Body of pancreas (tissue), 4 donors: ENCODE results near the gene MEIS2. TPM values are rescaled to one million over a fixed set of nuclear protein-coding genes. Genes with fewer than 3 reads are reported as not detected.
A peak's percentile ranks its signal among the peaks of the same experiment; 100 is the strongest.

Experiments
- ATAC-seq: fragments of 150-250 bp; one replicate; pipeline ENCODE4 v1.9.1; 2016
- DNase-seq, 4 donors: peaks; one replicate each; pipeline ENCODE4 v3.0.0-alpha.2; 2019
- H3K27ac ChIP-seq, 4 donors: fragments of 200-600 bp; sonication (generic); 1 replicate in 3 of 4; 2 replicates in 1 of 4; pipeline versions ENCODE4 v1.5.1 to v1.6.1; 2016 to 2019; ENCODE audit warnings: mild to moderate bottlenecking in 1 of 4, mixed read lengths in 1 of 4, moderate library complexity in 1 of 4
- H3K27me3 ChIP-seq, 2 donors: fragments of 200-600 bp; sonication (generic); one replicate each; pipeline ENCODE4 v1.6.0; 2016; ENCODE audit warnings: mild to moderate bottlenecking in 1 of 2
- H3K36me3 ChIP-seq, 2 donors: fragments of 200-600 bp; sonication (generic); replicated peaks in 1 of 2; 2 replicates each; pipeline ENCODE4 v1.5.1; 2016; ENCODE audit warnings: low read depth in 2 of 2; ENCODE audit not compliant: insufficient read depth in 1 of 2
- H3K4me1 ChIP-seq: fragments of 200-600 bp; sonication (generic); one replicate; pipeline ENCODE4 v1.6.0; 2016
- H3K4me3 ChIP-seq, 2 donors: fragments of 200-600 bp; sonication (generic); 1 replicate in 1 of 2; 2 replicates in 1 of 2; pipeline ENCODE4 v1.5.1; 2016 to 2019
- H3K9me3 ChIP-seq, 3 donors: fragments of 200-600 bp; sonication (generic); 1 replicate in 2 of 3; 2 replicates in 1 of 3; pipeline ENCODE4 v1.5.1; 2016
- POLR2A ChIP-seq, 3 donors: fragments of 450-650 bp; IDR thresholded peaks; one replicate each; pipeline ENCODE4 v1.6.1; 2016; ENCODE audit warnings: antibody characterized with exemption in 3 of 3, mild to moderate bottlenecking in 2 of 3
- WGBS, 2 donors: methylation state at CpG; one replicate each; pipeline ENCODE4 v1.1.5; 2017; 5-methylcytosine and 5-hydroxymethylcytosine counted together
- intact Hi-C: fragments of 100-400 bp; cut with DNase I; formaldehyde crosslinking; loops from one replicate; pipeline ENCODE4 v1.15.1; 2023
- total RNA-seq, 2 donors: library from RNA; depleted of rRNA; stranded (reverse); fragments of >200 nt; gene quantifications; one replicate each; pipeline ENCODE4 v1.1.0, GENCODE V29; 2016
- TF ChIP-seq, protein P1 (sequence below), 7 experiments: fragments of 450-650 bp in 4 of 7; fragments of 200-600 bp in 3 of 7; sonication (generic) in 3 of 7; IDR thresholded peaks; one replicate each; pipeline ENCODE4 v1.5.1; 2016 to 2019; ENCODE audit warnings: antibody characterized with exemption in 7 of 7

Gene MEIS2
- total RNA-seq, 2 donors from 2014 or later = 11.9 to 86.0 TPM

DNA sequence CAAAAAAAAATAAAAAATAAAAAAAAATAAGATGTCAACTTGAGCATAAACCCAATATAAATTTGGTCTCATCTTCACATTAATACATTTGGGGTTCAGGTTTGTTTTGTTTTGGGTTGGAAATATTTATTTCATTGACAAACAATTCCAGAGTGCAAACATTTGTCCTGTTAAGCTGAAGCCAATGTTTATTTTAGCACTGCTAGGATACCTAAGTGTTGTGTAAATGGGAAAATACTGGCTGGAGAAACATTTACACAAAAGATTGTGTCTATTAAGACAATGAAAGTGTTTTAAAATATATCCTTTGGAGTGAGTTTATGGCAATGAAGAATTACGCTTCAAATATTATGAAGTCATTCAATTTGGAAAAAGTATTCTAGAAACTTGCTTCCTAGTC, 91.1 kb downstream of the MEIS2 start:
- no peaks in the 10 kb centered on the region for H3K9me3 ChIP-seq
- H3K4me3 ChIP-seq = no peak overlapping the region
- 35 to 45% methylated on average over 1 of the region's 1 CpG for WGBS, 2 donors
- intact Hi-C loops = no loop called here
- no peaks in the 10 kb centered on the region for H3K27me3 ChIP-seq
- peaks cover 24% of the 10 kb centered on the region for H3K4me1 ChIP-seq
- ATAC-seq (peak; percentile 60), DNase-seq (no peak)
- H3K27ac ChIP-seq = no peak overlapping the region
- no peaks in the 10 kb centered on the region for H3K36me3 ChIP-seq
- TF ChIP-seq, protein P1, sequence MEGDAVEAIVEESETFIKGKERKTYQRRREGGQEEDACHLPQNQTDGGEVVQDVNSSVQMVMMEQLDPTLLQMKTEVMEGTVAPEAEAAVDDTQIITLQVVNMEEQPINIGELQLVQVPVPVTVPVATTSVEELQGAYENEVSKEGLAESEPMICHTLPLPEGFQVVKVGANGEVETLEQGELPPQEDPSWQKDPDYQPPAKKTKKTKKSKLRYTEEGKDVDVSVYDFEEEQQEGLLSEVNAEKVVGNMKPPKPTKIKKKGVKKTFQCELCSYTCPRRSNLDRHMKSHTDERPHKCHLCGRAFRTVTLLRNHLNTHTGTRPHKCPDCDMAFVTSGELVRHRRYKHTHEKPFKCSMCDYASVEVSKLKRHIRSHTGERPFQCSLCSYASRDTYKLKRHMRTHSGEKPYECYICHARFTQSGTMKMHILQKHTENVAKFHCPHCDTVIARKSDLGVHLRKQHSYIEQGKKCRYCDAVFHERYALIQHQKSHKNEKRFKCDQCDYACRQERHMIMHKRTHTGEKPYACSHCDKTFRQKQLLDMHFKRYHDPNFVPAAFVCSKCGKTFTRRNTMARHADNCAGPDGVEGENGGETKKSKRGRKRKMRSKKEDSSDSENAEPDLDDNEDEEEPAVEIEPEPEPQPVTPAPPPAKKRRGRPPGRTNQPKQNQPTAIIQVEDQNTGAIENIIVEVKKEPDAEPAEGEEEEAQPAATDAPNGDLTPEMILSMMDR (IDR thresholded peaks at IDR 0.05) = no peak
- no peak for TF ChIP-seq POLR2A (IDR thresholded peaks at IDR 0.05)

DNA sequence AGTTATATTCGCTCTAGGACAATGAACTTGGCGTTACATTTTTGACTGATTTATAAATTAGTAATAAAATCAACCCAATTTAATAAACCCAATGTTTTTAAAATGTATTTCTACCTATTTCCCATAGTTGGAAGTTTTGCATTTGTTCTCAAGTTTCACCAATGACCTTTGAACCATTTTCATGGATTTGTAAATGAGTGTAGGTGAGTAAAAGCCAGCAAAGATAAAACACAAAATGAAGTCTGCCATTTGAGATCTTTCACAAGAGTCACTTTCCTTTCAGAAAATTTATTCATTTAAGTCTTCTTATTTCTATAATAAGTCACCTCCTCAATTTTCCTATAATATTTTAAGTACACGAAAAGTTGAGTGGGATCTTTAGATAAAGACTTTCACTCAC, 92.1 kb downstream of the MEIS2 start:
- H3K27ac ChIP-seq = no peak overlapping the region
- H3K36me3 ChIP-seq = no peaks in the 10 kb centered on the region
- no peak for TF ChIP-seq POLR2A (IDR thresholded peaks at IDR 0.05)
- H3K4me3 ChIP-seq = no peak overlapping the region
- ATAC-seq (peak; percentile 50), DNase-seq (no peak)
- no peaks in the 10 kb centered on the region for H3K27me3 ChIP-seq
- intact Hi-C loops = no loop called here
- H3K4me1 ChIP-seq = peaks cover 24% of the 10 kb centered on the region
- WGBS, 2 donors = 43 to 51% methylated on average over 3 of the region's 3 CpGs
- no peaks in the 10 kb centered on the region for H3K9me3 ChIP-seq

DNA sequence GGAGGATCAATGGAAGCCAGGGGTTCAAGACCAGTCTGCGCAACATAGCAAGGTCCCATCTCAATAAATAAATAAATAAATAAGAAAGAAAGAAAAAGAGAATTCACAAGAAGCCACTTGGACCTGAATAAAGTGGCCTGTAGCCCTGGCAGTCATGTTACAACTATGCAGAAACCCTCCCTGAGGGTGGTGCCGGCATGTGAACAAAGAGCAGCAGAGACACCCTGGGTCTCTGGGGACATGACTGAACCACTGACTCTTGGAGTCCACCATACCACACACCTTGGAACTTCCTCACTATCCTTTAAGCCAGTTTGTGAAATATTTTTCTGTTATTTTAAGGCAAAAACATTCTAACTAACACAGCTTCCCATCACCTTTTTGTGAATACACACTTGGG, 93.0 kb downstream of the MEIS2 start:
- no peak overlapping the region for H3K4me3 ChIP-seq
- no peaks in the 10 kb centered on the region for H3K27me3 ChIP-seq
- no peaks in the 10 kb centered on the region for H3K36me3 ChIP-seq
- WGBS, 2 donors = 91 to 100% methylated on average over 2 of the region's 2 CpGs
- no peak overlapping the region for H3K27ac ChIP-seq
- peaks cover 24% of the 10 kb centered on the region for H3K4me1 ChIP-seq
- no peak for ATAC-seq
- intact Hi-C loops = no loop called here
- no peaks in the 10 kb centered on the region for H3K9me3 ChIP-seq
- TF ChIP-seq, protein P1 (IDR thresholded peaks at IDR 0.05) = no peak
- no peak for TF ChIP-seq POLR2A (IDR thresholded peaks at IDR 0.05)
- DNase-seq = no peak

DNA sequence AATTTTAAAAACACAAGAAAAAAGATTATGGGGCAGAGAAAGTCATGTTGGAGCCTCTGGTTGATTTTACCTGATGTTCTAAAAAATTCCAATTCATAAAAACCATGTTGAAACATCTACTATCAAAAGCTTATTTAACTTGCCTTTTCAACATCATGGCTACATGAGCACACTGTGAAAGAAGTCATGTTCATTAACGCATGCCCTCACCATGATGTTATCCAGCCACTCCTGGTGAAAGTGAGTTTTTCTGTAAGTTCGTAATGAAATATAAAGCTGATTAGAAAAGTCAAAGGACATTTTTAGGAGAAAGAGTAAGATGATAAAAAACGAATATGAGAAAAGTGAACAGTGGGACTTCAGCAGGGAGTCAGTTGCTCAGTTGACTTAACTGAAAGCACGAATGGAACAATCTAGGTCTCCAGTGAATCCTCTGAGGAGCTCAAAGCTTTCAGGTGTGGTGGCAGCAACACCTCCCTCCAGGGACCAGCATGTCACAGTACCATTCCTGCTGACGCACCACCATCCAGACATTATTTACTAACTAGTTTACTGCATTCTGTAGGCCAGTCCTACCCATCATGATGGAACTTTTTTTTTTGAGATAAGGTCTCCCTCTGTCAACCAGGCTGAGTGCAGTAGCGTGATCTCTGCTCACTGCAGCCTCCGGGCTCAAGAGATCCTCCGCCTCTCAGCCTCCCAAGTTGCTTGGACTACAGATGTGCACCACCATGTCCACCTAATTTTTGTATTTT, 95.2 kb downstream of the MEIS2 start:
- WGBS, 2 donors = 78 to 80% methylated on average over 8 of the region's 8 CpGs
- DNase-seq (no peak), ATAC-seq (no peak)
- intact Hi-C loops = no loop called here
- no peak overlapping the region for H3K27ac ChIP-seq
- H3K36me3 ChIP-seq = no peaks in the 10 kb centered on the region
- H3K27me3 ChIP-seq = no peaks in the 10 kb centered on the region
- no peak overlapping the region for H3K4me3 ChIP-seq
- no peaks in the 10 kb centered on the region for H3K9me3 ChIP-seq
- no peak for TF ChIP-seq POLR2A (IDR thresholded peaks at IDR 0.05)
- TF ChIP-seq, protein P1 (IDR thresholded peaks at IDR 0.05) = no peak
- H3K4me1 ChIP-seq = peaks cover 24% of the 10 kb centered on the region

DNA sequence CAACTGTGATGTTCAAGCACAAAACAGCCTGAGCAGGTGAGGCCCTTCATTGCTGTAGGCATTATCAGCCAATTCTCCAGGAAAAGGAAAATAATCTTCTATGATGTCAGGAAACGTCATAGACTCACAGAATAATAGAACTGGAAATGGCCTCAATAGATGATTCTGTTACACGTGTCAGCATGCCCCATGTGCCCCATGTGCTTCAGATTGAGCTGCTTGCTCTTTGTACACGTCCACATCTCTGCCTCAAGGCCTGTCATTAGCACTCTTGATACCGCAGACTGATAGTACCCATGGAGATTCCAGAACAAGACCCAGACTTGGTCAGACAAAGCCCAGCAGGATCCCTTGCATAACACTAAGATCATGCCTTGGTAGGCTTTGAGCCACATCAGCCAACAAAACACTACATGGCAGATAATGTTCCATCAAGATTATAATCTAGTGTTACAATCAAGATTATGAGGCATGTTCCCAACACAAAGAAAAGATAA, 95.9 kb downstream of the MEIS2 start:
- Histone ChIP-seq H3K27ac (no peak overlapping the region), H3K4me1 (peaks cover 16% of the 10 kb centered on the region), H3K9me3 (no peaks in the 10 kb centered on the region), H3K4me3 (no peak overlapping the region), H3K27me3 (no peaks in the 10 kb centered on the region), H3K36me3 (no peaks in the 10 kb centered on the region)
- TF ChIP-seq, protein P1 (IDR thresholded peaks at IDR 0.05) = no peak
- no peak for TF ChIP-seq POLR2A (IDR thresholded peaks at IDR 0.05)
- ATAC-seq (no peak), DNase-seq (no peak)
- 83 to 87% methylated on average over 4 of the region's 4 CpGs for WGBS, 2 donors
- intact Hi-C loops = no loop called here
